Amygdala (tissue), 56 donors: Measurements from ENCODE around the gene SYCN.
A peak's percentile ranks its signal among the peaks of the same experiment; 100 is the strongest.

Experiments used
- DNase-seq, 56 donors: peaks; one replicate each; lab custom pipeline; 2025; lab: John Stamatoyannopoulos, UW

The SYCN gene

GRCh38 chr19:39173502-39173991 lies 30.5 kb downstream of the SYCN start:
- DNase-seq = no peak

DNA sequence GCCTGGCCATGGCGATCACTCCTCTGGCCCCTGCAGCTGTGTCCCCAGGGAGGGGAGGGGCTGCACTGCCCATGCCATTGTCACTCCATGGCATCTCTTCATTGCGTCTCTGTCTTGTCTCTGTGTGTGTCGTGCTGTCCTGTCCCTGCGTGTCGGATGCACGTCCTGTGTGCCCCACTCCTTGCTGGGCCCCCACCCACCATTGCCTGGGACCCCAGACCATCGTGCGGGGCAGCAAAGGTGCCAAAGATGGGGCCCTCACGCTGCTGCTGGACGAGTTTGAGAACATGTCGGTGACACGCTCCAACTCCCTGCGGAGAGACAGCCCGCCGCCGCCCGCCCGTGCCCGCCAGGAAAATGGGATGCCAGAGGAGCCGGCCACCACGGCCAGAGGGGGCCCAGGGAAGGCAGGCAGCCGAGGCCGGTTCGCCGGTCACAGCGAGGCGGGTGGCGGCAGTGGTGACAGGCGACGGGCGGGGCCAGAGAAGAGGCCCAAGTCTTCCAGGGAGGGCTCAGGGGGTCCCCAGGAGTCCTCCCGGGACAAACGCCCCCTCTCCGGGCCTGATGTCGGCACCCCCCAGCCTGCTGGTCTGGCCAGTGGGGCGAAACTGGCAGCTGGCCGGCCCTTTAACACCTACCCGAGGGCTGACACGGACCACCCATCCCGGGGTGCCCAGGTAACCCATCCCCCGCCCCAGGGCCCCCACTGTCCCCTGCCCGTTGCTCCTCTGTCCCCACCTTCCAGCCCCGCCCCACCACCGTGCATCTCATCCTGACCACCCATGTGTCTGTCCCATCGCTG lies 31.2 kb downstream of the SYCN start:
- DNase-seq = no peak

- DNase-seq = no peak
These were observed 32.3 kb downstream of the SYCN start for GRCh38 chr19:39171479-39172465.

DNA sequence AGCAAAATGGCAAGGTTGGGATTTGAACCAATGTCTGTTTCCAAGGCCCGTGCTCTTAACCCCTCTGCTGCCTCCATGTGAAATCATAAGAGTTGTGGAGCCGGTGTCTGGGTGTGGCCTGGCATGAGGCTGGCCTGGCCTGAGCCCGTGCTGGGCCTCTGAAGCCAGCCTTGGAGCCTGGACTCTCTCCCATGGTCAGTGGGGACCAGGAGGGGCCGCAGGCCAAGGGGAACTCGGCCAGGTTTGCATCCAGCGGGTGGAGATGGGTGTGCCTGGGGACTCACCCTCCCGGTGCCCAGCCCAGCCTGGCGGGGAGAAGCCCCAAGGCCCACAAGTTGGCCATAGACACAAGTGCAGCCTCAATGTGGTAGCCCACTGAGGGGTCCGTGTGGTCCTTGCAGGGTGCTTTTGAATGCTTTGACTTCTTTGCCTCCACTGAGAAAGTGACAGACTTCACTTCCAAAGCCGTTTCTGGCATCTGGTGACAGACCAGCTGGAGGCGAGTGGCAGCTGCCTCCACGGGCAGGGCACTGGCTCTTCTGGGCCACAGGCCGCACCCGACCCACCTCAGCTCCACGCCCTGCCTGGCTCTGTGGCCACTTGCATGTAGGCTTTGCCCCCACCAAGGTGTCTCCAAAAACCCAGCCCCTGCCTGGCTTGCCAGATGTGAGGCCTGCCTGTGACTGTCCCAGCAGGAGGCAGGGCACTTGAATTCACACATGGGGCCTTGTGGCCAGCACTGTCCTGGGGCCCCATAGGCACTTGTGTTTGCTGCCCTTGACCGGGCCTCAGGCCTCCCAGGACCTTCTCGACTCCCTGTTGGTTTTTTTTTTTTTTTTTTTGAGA lies 33.5 kb downstream of the SYCN start:
- DNase-seq = no peak

- DNase-seq = no peak
These were observed 34.8 kb downstream of the SYCN start for GRCh38 chr19:39169143-39169810.

GRCh38 chr19:39168258-39169142 lies 35.6 kb downstream of the SYCN start:
- DNase-seq = no peak

GRCh38 chr19:39167461-39168257 lies 36.4 kb downstream of the SYCN start:
- DNase-seq = no peak

DNA sequence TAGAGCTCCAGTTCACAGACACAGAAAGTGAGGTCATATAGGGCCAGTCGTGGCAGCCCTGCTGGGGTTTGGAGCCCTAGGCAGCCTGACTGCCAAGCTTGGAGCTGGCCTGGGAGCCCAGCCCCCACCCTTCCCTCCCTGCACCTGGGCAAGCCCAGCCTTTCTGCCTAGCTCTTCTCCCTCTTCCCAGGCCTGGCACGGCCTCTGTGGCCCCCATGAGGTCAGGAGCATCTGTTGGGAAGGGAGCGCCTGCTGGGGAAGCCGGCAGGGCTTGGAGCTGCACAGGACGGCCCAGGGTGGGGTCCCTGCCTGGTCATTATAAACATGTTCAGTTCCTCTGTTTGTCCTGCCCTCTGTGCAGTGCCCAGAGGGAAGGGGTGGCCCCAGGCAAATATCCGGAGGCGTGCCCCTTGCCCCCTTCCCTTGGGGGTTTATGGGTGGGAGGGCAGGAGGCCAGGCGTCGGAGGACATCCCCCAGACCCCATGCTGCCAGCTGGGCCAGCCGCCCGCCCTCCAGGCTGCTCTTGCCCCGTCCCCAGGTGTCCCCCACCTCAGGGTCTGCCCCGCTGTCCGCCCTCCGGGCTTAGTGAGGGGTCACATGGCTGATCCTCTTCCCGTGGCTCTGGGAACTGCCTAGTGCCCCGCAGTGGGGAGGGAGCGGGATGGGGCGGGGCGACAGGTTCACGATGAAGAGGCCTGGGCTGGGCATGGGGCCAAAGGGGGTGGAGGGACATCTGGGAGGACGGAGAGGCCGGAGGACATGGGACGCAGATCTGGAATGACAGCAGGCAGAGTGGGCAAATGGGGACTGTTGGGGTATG lies 37.3 kb downstream of the SYCN start:
- DNase-seq = peak in 15 of 56 donors; percentile 7 to 57 (median 17)

GRCh38 chr19:39165857-39166256 lies 38.2 kb downstream of the SYCN start:
- DNase-seq = no peak

- no peak for DNase-seq
These were observed 39.8 kb downstream of the SYCN start for GRCh38 chr19:39164289-39164688.

GRCh38 chr19:39163621-39164020 lies 40.4 kb downstream of the SYCN start:
- DNase-seq = no peak

GRCh38 chr19:39162441-39163043 lies 41.5 kb downstream of the SYCN start:
- DNase-seq = no peak

DNA sequence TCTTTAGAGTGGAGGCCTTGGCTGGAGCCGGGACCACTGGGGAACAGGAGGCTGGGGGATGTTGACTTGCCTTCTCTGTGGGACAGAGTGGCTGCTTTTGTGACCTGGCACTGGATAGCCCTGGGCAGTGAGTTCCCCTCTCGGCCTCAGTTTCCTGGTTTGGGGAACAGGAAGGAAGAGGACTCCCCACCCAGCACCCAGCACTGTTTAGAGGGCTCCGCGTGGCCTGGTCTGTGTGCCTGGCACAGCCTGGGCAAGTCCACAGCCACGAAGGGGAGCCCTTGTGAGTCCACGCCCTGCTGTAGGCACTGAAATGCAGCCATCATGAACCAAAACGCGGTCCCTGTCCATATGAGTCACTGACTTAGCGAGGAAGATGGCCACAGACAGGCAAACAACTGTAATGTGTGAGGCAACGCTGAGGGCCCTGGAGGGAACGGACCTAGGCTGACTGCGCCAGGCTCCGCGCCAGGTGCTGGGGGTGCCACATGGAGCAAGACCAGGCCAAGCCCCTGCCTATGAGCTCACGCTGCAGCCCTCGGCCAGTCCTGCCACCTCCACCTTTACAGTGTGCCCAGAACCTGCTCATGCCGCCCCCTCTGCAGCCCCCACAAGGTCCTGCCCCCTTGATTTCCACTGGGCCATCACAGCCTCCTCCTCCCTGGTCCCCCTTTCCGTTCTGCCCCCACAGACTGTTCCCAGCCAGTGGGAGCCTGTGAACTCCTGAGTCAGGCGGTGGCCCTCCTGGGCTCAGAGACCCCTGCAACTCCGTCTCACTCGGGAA lies 43.0 kb downstream of the SYCN start:
- DNase-seq = no peak

GRCh38 chr19:39160523-39160861 lies 43.6 kb downstream of the SYCN start:
- DNase-seq = no peak

DNA sequence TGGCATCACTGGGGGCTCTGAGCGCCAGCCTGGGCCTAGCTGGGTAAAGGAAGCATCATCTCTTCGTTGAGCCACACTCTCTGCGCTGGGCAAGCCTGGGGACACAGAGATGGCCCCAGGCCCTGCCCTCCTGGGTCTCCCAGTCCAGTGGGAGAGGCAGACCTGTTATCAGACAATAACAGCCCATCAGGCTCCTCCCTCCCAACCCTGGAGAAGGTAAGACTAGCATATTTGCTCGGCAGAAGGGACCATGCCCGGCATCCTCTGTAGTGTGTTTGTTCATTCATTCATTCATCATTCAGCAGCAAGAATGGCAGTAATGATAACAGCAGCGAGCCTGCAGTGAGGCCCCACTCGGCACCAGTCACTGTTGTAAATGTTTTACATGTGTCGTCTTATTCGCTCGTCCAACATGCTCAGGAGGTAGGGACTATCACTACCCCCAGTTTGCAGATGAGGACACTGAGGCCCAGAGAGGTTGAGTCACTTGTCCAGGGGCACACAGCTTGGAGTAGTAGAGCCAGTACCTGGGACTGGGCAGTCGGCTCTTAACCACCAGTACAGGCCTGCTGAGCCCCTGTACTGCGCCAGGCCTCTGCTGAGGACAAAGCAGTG lies 45.3 kb downstream of the SYCN start:
- no peak for DNase-seq

DNA sequence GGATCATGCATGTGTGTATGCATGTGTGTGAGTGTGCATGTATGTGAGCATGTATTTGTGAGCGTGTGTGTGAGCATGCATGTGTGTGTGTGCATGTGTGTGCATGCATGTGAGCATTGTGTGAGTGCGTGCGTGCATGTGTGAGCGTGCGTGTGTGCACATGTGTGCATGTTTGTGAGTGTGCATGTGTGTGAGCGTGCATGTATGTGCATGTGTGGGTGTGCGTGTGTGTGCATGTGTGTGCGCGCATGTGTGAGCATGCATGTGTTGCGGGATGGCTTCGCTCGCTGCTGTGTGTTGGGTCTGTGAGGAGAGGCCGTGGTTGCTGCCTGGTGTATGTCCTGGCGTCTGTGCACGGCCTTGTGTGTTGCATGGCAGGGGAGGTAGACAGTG lies 46.1 kb downstream of the SYCN start:
- DNase-seq = no peak
